SK-N-SH (cell line): ENCODE results near the gene UVRAG.

Source experiments
- CTCF ChIP-seq: fragments of 200-600 bp; sonication (generic); IDR thresholded peaks from 2 replicates; pipeline ENCODE4 v1.6.1; 2017; ENCODE audit warnings: antibody characterized with exemption, mild to moderate bottlenecking, moderate library complexity
- ELF1 ChIP-seq: IDR thresholded peaks from 2 replicates; pipeline ENCODE4 v1.4.0; 2012
- EP300 ChIP-seq, 2 experiments: IDR thresholded peaks; 2 replicates each; pipeline versions ENCODE4 v1.4.0 to v1.6.1; 2012; ENCODE audit warnings: borderline replicate concordance in 1 of 2, low read depth in 1 of 2, low read length in 1 of 2
- MAX ChIP-seq: IDR thresholded peaks from 2 replicates; pipeline ENCODE4 v1.4.0; 2012; ENCODE audit warnings: low read depth
- NRF1 ChIP-seq: IDR thresholded peaks from 2 replicates; pipeline ENCODE4 v1.6.1; 2012; ENCODE audit warnings: low read depth, mild to moderate bottlenecking, low read length
- POLR2AphosphoS5 ChIP-seq: IDR thresholded peaks from 2 replicates; pipeline ENCODE4 v1.6.1; 2012; ENCODE audit warnings: low read depth, low read length
- RAD21 ChIP-seq: IDR thresholded peaks from 2 replicates; pipeline ENCODE4 v1.6.1; 2012; ENCODE audit warnings: mild to moderate bottlenecking, low read length
- RCOR1 ChIP-seq: fragments of 150-350 bp; IDR thresholded peaks from 2 replicates; pipeline ENCODE4 v1.6.1; 2017; ENCODE audit warnings: antibody characterized with exemption, low read length
- REST ChIP-seq: IDR thresholded peaks from 2 replicates; pipeline ENCODE4 v1.6.1; 2012; ENCODE audit warnings: mild to moderate bottlenecking, low read depth, low read length, moderate library complexity
- RFX5 ChIP-seq: IDR thresholded peaks from 2 replicates; pipeline ENCODE4 v1.6.1; 2012; ENCODE audit warnings: mild to moderate bottlenecking, improper control_type of control experiment, low read length
- SIN3A ChIP-seq: IDR thresholded peaks from 2 replicates; pipeline ENCODE4 v1.6.1; 2012; ENCODE audit warnings: low read depth, mild to moderate bottlenecking, low read length, moderate library complexity, borderline replicate concordance
- TAF1 ChIP-seq: IDR thresholded peaks from 2 replicates; pipeline ENCODE4 v1.6.1; 2012; ENCODE audit warnings: low read depth, mild to moderate bottlenecking, low read length, moderate library complexity, borderline replicate concordance

GRCh38 chr11:76156971-76157427 lies 342.0 kb downstream of the UVRAG start:
- TF ChIP-seq SIN3A (no peak), RCOR1 (peak; percentile 77), NRF1 (no peak), REST (no peak), CTCF (no peak), EP300 (IDR thresholded peaks at IDR 0.05; ENCODE audit: borderline replicate concordance in 1 of 2, low read depth in 1 of 2, low read length in 1 of 2) (no peak; a peak in 1 of 4 replicates), POLR2AphosphoS5 (no peak), TAF1 (no peak), RAD21 (no peak; the same call in 1 of the 2 replicates), RFX5 (no peak), ELF1 (no peak), MAX (no peak)
